ENCODE measurements around the gene POF1B.
A peak's percentile ranks its signal among the peaks of the same experiment; 100 is the strongest.

POF1B gene

GRCh38 chrX:85244450-85245211 lies 134.8 kb downstream of the POF1B start:
- TF ChIP-seq CTCF (IDR thresholded peaks at IDR 0.05; ENCODE audit: unreplicated experiment in 3 of 3) = no peak
- Mint-ChIP-seq H3K4me3 (peak overlapping the region; percentile 92 to 98 (median 92)), H3K27me3 (ENCODE audit: low read depth) (no peaks in the 10 kb centered on the region), H3K9me3 (no peaks in the 10 kb centered on the region), H3K27ac (peak overlapping the region; percentile 88 to 99 (median 97)), H3K36me3 (ENCODE audit: low read depth) (peaks cover 11% of the 10 kb centered on the region), H3K4me1 (peaks cover 16% of the 10 kb centered on the region)

DNA sequence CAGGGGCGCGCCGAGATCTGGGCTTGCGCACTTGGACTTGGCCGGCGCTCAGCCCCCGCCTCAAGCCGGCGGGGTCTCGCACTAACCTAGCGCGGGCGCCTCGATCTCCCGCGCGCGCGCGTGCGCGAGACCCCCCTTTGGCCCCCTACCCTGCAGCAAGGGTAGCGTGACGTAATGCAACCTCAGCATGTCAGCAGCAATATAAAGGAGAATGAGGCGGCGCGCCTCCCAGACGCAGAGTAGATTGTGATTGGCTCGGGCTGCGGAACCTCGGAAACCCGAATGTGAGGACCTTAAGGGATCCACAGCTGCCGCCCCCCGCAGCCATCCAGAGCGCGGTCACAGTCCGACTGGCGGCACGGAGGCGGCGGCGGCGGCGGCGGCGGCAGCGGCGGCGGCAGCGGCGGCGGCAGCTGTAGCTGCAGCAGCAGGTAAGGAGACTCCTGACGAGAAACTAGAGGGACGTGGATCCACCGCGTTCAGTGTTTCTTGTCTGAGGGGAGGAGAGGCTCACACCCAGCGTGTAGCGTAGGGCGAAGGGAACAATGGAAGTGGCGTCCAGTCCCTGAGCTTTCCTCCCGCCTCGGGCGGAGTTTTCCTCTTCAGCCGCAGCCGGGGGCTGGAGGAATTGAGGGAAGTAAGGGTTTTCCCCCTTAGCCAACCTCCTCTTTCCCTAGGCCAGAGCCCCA lies 135.6 kb downstream of the POF1B start, which contains the start of the genes SATL1 and ZNF711:
TSS of gene SATL1 (minus strand) at position 19 of the 689 bp plus-strand sequence. CDS start 134,811 bp downstream, outside the sequence.
TSS of gene ZNF711 (plus strand) at position 231 of the 689 bp plus-strand sequence. CDS start 3,582 bp downstream, outside the sequence.
- H3K27ac Mint-ChIP-seq = peak within 1 kb of the TSS; percentile 88 to 99 (median 97)
- peaks cover 11% of the 10 kb centered on the region for H3K36me3 Mint-ChIP-seq (ENCODE audit: low read depth)
- peak within 1 kb of the TSS; percentile 92 to 98 (median 92) for H3K4me3 Mint-ChIP-seq
- no peaks in the 10 kb centered on the region for H3K27me3 Mint-ChIP-seq (ENCODE audit: low read depth)
- no peaks in the 10 kb centered on the region for H3K9me3 Mint-ChIP-seq
- H3K4me1 Mint-ChIP-seq = peaks cover 16% of the 10 kb centered on the region
- TF ChIP-seq CTCF (IDR thresholded peaks at IDR 0.05; ENCODE audit: unreplicated experiment in 3 of 3) = no peak

- Mint-ChIP-seq H3K27ac (peak overlapping the region; percentile 88 to 99 (median 97)), H3K4me3 (peak overlapping the region; percentile 92 to 98 (median 92)), H3K27me3 (ENCODE audit: low read depth) (no peaks in the 10 kb centered on the region), H3K36me3 (ENCODE audit: low read depth) (peaks cover 4% of the 10 kb centered on the region), H3K4me1 (peaks cover 16% of the 10 kb centered on the region), H3K9me3 (no peaks in the 10 kb centered on the region)
- no peak for TF ChIP-seq CTCF (IDR thresholded peaks at IDR 0.05; ENCODE audit: unreplicated experiment in 3 of 3)
Observed at GRCh38 chrX:85243155-85243554, 136.3 kb downstream of the POF1B start.

Measured in nephron (organoid).